Omental fat pad (tissue), 4 donors: ENCODE results near the gene FAM25A. TPM values are rescaled to one million over a fixed set of nuclear protein-coding genes. Genes with fewer than 3 reads are reported as not detected.
"Not testable (repeated sequence)": the region's sequence is repeated elsewhere in the genome, so short reads cannot be mapped to it uniquely, and the experiment has no call there.

Experiments used
- ATAC-seq: fragments of 150-250 bp; one replicate; pipeline ENCODE4 v1.9.1; 2016; ENCODE audit warnings: mild to moderate bottlenecking, moderate library complexity; ENCODE audit not compliant: low FRiP score
- DNase-seq: peaks from one replicate; pipeline ENCODE4 v3.0.0-alpha.2; 2019; ENCODE audit warnings: low spot score
- CTCF ChIP-seq, 3 donors: fragments of 450-650 bp; IDR thresholded peaks; one replicate each; pipeline ENCODE4 v1.5.1; 2016 to 2017; ENCODE audit warnings: antibody characterized with exemption in 3 of 3, mild to moderate bottlenecking in 3 of 3, moderate library complexity in 2 of 3
- total RNA-seq, 4 donors: library from RNA; depleted of rRNA; stranded (reverse); fragments of >200 nt; gene quantifications; one replicate each; pipeline ENCODE4 v1.1.0, GENCODE V29; 2016

Gene FAM25A
- total RNA-seq, result not detected

DNA sequence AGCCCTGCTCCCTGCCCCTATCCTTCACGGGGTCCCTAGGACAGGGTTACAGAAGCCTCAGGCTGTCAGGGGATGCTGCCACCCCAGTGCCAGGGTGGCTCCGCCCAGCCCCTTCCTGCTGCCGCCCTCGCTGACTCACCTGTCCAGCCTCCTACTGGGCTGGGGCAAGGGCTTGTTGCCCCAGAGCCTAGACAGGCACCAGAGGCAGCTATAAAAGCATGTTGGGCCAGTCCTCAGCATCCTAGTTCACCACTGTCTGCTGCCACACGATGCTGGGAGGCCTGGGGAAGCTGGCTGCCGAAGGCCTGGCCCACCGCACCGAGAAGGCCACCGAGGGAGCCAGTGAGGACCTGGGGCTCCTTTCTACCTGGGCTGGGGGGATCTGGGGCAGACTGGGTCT lies at the start of gene FAM25A:
FAM25A (plus strand) TSS at position 239 of the 400 bp plus-strand sequence; CDS start at position 270, 31 bp downstream.
- not testable (repeated sequence) for DNase-seq, ATAC-seq

DNA sequence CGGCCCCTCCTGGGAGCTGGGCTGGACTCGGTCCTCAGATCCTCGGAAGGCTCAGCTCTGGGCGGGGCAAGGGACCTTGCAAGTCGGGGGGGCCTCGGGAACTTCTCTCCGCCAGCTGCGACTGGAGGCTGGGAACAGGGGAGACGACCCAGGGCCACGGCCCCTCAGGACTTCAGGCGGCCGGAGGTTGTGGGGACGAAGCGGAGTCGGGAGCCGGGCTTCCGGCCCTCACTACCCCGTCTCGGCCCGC lies 49.2 kb upstream of the FAM25A start:
- DNase-seq (no peak), ATAC-seq (peak; percentile 3)
- TF ChIP-seq CTCF (IDR thresholded peaks at IDR 0.05), result no peak

DNA sequence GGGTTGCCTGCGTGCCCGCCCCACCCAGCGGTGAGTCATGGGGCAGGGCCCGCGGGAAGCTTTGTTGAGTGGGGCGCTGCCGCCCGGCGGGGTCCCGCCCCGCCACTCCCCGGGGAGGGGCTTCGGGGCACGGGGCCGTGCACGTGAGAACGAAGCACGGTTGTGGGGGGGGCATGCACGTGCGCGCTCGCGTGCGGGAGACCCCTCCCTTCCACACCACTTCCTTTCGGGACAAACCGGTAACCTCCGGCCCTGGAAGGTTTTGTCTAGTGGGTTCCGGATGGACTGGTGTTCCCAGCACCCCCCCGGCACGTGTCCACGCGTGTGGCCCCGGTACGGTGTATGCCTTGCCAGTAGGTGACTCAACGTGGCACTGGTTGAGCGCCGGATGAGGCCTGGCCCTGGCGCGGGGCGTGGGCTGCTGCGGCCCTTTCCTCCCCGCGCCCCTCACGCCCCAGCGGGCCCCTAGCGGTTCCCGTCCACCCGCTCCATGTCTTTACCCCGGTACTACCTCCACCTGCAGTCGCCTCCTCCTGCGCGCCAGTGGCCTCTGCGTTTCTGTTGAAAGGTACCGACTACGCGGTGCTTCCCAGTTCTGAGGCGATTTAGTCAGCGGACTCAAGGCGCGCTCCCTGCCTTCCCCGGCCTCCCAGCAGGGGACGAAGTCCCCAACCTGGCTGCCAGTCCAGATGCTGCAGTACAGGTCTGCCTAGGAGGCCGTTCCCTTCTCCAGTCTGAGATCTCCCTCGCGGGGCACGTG lies 48.7 kb upstream of the FAM25A start:
- ATAC-seq, result peak; percentile 74
- peak; percentile 80 for DNase-seq
- TF ChIP-seq CTCF (IDR thresholded peaks at IDR 0.05), result no peak

GRCh38 chr10:86972613-86973380 lies 47.3 kb upstream of the FAM25A start:
- ATAC-seq (no peak), DNase-seq (no peak)
- no peak for TF ChIP-seq CTCF (IDR thresholded peaks at IDR 0.05)

- TF ChIP-seq CTCF (IDR thresholded peaks at IDR 0.05), result no peak
- DNase-seq (no peak), ATAC-seq (no peak)
Measured at GRCh38 chr10:86974484-86974883, 45.6 kb upstream of the FAM25A start.

GRCh38 chr10:86976362-86977056 lies 43.6 kb upstream of the FAM25A start:
- no peak for TF ChIP-seq CTCF (IDR thresholded peaks at IDR 0.05)
- ATAC-seq (no peak), DNase-seq (no peak)

GRCh38 chr10:86978457-86978856 lies 41.6 kb upstream of the FAM25A start:
- DNase-seq, ATAC-seq: not testable (repeated sequence)
